ENCODE measurements around the gene TNFAIP8L3.
"Not testable (repeated sequence)": the region's sequence is repeated elsewhere in the genome, so short reads cannot be mapped to it uniquely, and the experiment has no call there.

TNFAIP8L3 gene

GRCh38 chr15:51094606-51095569, at the start of gene TNFAIP8L3:
Gene TNFAIP8L3 (minus strand): TSS chr15:51094906. CDS start chr15:51094595, 311 bp downstream.
- in situ Hi-C loops (cut with MboI; ENCODE audit: low sequenced_read_pairs): no loop called here

DNA sequence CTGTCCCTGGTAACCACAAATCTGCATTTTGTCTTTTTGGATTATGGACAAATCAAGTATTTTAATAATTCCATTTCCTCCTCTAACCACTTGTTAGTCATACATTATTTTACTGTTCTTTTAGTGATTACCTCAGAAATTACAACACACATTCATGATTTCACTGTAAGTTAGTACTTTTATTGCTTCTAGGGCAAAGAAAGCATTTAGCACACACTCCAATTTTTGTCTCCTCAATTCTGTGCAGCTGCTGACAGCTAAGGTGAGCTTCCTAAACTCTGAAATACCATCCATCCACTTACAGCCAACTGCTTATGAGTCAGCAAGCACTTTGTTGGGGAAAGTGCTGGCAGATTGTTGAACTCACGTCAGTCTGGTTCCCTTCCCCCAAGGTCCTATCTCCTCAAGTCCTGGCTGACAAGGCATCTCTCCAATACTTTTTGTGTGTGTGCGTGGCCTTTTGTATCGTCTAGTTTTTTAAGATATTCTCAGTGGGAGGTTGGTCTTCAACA, 49.4 kb upstream of the TNFAIP8L3 start:
- in situ Hi-C loops (cut with MboI; ENCODE audit: low sequenced_read_pairs): no loop called here

- in situ Hi-C loops (cut with MboI; ENCODE audit: low sequenced_read_pairs): not testable (repeated sequence)
Observed at GRCh38 chr15:51140347-51140746, 45.6 kb upstream of the TNFAIP8L3 start.

DNA sequence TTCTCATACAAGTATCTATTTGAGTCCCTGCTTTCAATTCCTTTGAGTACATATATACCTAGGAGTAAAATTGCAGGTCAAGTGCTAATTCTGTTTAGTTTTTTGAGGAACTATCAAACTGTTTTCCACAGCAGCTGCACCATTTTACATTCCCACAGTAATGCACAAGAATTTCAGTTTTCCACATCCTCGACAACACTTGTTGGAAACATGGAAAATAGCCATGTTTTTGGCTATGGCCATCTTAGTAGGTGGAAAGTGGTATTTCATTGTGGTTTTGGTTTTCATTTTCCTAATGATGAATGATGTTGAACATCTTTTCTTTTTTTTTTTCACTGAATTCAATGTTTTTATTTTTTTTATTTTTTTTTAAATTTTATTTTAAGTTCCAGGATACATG, 44.4 kb upstream of the TNFAIP8L3 start:
- in situ Hi-C loops (cut with MboI; ENCODE audit: low sequenced_read_pairs): no loop called here

GRCh38 chr15:51137880-51138430, 43.2 kb upstream of the TNFAIP8L3 start:
- in situ Hi-C loops (cut with MboI; ENCODE audit: low sequenced_read_pairs): no loop called here

DNA sequence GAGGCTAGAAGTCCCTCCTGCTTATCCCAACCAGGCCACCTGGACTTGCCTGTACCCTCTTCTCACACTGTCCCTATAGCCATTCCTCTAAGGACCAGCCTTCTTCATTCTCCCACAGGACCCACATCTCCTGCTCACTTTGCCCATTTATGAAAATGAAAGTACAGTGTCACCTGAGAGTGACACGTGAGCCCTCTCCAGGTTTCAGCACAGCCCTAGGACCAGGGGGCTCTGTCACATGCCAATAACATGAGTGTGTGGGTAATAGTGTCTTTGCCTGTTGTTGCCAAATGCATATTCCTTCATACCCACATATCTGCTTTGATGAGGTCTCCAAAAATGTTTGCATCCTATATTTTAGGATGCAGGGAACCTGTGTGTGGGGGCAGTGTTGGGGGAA, 42.3 kb upstream of the TNFAIP8L3 start:
- in situ Hi-C loops (cut with MboI; ENCODE audit: low sequenced_read_pairs): no loop called here

DNA sequence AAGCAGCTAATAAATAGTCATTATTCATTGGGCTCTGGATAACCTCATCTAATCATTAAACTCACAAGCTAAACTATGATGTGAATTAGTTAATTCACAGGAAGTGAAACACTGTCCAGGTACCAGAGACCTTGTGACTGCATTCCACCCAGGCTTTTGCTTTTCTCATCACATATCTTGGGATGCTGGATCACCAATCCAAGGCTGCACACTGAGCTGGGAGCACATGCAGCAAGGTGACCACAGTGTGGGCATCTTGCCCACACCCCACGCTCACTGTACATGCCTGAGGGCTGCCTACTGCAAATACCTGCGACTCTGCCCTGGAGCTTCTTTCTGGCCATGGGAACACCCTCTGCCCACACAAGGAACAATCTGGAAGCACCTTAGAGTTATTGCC, 40.6 kb upstream of the TNFAIP8L3 start:
- in situ Hi-C loops (cut with MboI; ENCODE audit: low sequenced_read_pairs): no loop called here

- in situ Hi-C loops (cut with MboI; ENCODE audit: low sequenced_read_pairs): no loop called here
Observed at GRCh38 chr15:51134416-51135199, 39.9 kb upstream of the TNFAIP8L3 start.

DNA sequence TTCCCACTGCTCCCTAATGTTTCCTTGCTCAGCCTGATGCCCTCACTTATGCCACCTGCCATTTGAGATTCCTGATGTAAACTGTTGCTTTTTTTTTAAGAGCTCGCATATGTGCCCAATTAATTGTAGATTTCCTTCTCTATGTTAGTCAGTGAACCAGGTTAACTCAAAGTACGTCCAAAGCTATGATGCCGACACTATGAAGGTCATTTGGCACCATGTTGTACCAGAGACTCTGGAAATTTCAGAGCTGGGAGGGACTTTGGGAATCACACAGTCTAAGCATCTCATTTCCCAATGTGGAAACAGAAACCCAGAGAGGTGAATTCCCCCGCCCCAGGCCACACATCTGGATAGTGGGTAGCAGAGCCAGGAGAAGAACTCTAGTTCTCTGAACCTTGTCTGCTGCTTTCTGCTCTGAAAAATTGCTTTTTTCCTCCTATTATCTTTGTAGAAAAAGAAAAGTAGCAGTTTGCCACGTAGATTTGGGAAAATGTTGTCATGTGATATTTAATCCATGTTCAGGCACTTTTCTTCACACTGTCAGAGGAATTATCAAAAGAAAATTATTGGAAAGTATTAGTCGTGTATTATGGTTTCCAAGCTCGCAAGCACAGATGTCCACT, 38.5 kb upstream of the TNFAIP8L3 start:
- in situ Hi-C loops (cut with MboI; ENCODE audit: low sequenced_read_pairs): no loop called here

GRCh38 chr15:51132384-51133139, 37.9 kb upstream of the TNFAIP8L3 start:
- in situ Hi-C loops (cut with MboI; ENCODE audit: low sequenced_read_pairs): no loop called here

DNA sequence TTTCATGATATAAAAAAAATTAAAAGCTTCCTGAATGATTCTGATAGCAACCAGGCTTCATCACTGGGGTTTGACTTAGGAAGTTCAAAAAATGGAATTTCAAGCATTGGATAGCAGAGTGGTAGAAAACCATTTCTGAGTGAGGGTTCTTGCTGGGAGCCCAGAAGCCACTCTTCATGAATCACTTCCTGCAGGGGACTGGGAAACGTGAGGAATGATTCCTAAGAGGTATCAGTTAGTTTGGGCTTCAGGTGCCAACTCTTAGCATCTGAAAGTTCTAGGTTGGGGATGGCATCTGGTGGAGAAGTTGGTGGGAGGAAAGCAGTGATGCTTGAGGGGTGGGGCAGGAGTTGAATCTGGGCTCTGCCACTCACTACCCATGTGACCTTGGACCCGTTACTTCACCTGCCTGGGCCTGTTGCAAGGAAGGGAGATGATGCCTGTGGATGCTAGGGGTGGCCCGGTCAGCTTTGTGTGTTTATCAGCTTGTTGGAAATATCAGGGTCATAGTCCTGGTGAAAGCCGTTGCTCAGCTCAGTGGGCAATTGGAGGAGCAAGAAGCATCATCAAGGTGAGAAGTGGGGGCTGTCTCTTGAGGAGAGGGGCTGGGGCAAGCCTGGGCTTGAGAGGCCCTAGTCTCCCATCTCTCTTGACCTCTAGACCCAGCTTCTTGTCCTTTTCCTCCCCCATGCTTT, 37.0 kb upstream of the TNFAIP8L3 start:
- in situ Hi-C loops (cut with MboI; ENCODE audit: low sequenced_read_pairs): no loop called here

DNA sequence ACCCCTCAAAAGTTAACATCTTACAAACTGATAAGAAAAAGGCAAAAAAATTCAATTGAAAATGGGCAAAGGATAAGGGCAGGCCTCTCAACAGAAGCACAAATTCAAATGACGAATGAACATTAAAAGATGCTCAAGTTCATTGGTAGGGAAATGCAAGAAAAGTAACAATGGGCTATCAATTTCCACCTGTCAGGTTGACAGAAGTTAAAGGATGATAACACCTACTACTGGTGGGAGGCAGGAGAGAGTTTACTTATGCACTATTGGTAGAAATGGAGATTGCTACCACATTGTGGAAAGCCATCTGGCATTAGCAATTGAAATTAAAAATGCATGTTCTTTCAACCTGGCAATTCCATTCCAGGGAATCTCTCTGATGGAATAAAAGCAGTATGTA, 35.6 kb upstream of the TNFAIP8L3 start:
- in situ Hi-C loops (cut with MboI; ENCODE audit: low sequenced_read_pairs): no loop called here

DNA sequence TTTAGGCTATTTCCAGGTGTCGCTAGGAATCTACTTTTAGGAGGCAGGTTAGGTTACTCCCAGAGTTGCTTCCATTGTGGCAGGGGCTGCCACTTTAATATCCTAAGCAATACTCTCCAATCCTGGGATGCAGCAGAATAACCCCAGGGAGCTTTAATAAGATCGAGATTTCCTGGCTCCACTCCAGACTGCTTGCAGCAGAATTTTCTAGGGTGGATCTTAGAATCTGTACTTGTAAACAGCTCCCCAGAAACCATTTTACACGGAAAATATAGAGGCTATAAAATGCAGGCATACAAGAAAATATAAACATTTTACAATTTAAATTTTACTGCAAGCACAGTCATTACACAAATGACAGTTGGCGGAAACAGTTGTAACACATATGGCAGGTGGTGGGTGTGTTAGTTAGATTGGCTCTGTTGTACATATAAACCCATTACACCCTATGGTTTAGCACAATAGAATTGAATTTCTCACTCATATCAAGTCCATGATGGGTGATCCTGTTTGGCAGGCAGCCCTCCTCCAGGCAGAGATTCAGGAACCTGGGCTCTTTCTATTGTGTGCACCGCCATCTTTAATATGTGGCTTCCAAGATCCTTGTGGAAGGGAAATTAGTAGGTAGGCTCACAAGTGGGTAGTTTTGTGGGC, 35.0 kb upstream of the TNFAIP8L3 start:
- in situ Hi-C loops (cut with MboI; ENCODE audit: low sequenced_read_pairs): no loop called here

- in situ Hi-C loops (cut with MboI; ENCODE audit: low sequenced_read_pairs): no loop called here
Observed at GRCh38 chr15:51128701-51129100, 34.0 kb upstream of the TNFAIP8L3 start.

DNA sequence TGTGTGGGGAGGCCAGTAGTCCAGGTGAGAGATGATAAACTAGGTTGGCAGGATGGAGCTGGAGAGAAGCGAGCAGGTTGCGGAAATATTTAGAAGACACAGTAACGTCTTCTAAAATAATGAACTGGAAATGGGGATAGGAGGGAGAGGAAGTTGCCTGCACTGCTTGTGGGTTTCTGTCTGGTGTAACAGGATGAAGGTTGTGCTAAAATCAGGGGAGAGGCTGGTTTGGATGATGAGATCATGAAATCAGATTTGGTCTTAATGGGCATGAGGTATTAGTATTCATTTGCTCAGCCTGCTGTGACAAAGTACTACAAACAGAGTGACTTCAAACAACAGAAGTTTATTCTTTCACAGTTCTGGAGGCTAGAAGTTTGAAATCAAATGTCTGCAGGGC, 32.1 kb upstream of the TNFAIP8L3 start:
- in situ Hi-C loops (cut with MboI; ENCODE audit: low sequenced_read_pairs): no loop called here

- in situ Hi-C loops (cut with MboI; ENCODE audit: low sequenced_read_pairs): not testable (repeated sequence)
Observed at GRCh38 chr15:51123002-51123401, 28.3 kb upstream of the TNFAIP8L3 start.

DNA sequence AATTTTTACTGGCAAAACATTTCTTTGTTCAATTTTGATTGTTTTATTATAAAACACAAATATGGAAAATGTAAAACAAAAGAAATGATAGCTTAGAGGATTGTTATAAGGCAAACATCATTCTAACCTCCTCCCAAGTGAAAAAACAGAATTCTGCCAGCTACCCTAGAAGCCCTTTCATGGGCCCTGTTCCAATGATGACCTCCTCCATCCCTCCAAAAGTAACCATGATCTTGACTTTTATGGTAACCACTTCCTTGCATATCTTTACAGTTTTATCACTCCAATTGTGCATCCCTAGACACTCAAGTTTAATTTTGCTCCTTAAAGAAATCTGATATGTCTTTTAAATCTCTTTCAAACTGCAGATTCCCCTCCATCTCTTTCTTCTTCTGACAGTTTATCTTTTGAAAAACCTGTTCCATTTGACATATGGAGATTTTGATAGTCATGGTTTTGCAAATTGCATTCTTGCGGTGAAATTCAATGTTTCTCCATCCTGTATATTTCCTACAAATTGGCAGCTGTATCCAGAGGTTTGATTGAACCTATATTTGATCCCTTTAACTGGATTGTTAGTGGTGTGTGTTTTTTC, 27.0 kb upstream of the TNFAIP8L3 start:
- in situ Hi-C loops (cut with MboI; ENCODE audit: low sequenced_read_pairs): no loop called here

DNA sequence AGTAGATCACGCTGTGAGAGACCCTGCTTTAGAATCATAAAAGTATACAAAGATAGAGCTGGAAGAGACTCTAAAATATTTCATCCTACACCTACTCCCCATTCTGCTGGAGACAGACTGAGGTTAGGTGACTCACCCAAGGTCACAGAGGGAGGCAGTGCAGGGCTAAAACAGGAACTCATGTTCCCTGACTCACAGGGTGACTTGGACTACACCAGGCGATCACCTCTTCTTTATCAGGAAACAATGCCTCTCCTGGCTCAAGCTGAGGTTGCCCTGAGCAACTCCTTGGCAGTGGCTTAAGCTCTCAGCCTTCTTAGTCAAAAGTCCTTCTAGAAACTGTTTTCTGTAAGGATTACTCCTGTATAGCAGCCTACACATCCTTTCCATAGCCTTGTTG, 26.4 kb upstream of the TNFAIP8L3 start:
- in situ Hi-C loops (cut with MboI; ENCODE audit: low sequenced_read_pairs): no loop called here

DNA sequence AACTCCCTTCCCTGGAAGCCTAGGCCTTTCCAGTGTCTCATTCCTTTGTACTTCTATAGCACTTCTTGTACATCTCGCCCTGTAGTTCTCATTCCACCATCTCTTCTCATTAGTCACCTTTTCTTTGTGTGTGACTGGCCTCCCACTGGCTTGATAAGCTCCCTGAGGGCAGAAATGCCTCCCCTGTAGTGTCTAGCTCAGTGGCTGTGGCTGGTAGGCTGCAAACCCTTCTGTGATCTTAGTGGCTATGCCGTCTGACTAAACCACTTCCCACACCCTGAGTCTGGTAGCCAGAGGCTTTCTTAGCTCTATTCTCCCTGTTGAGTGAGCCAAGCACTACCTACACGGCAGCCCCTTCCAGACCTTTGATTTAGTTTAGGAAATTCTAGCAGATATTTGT, 24.4 kb upstream of the TNFAIP8L3 start:
- in situ Hi-C loops (cut with MboI; ENCODE audit: low sequenced_read_pairs): no loop called here

Measured in hTERT RPE-1 (cell line).